ENCODE results near the gene SSH2. TPM values are rescaled to one million over a fixed set of nuclear protein-coding genes. Genes with fewer than 3 reads are reported as not detected.

Gene SSH2
- total and polyA plus RNA-seq, 2 of the 13 experiments (the other 11 are each of a cell fraction or from before 2014, with no cell fraction given), result 6.0 to 6.4 TPM

DNA sequence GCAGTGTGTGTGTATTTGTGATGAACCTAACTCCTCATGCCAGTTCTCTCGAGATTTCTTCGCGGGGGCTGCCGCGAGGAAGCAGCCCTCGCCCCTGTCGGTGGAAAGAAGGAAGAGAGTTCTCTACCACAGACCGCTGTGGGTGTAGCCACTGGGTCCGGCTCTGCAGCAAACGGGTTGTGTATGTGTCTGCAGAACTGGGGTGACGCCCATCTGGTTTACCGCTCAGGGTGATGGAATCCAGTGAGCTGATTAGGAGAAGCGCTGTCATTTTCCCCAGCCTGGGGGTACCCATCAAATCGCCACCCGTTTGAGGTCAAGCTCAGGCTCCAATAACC, 315.0 kb downstream of the SSH2 start:
- no peak overlapping the region for H3K9ac ChIP-seq (ENCODE audit: insufficient read depth, low read depth, low read length)
- ATAC-seq (no peak), FAIRE-seq (no peak), DNase-seq (ENCODE audit: low spot score) (no peak)
- H3K36me3 ChIP-seq (replicated peaks in 1 of 2; ENCODE audit: control insufficient read depth in 1 of 2, insufficient read depth in 2 of 2, low read length in 2 of 2), result no peaks in the 10 kb centered on the region
- H3K4me1 ChIP-seq (ENCODE audit: insufficient read depth, low read length), result peaks cover 54% of the 10 kb centered on the region
- H2AFZ ChIP-seq (ENCODE audit: low read length), result no peak overlapping the region
- peak overlapping the region; percentile 31 to 75 (median 41) for H3K4me3 ChIP-seq (replicated peaks in 1 of 3; ENCODE audit: insufficient read depth in 1 of 3, low read depth in 2 of 3, low read length in 3 of 3)
- POLR2A ChIA-PET, result interaction anchor here (1.0 to 1.5 kb wide), 5 partner anchors 13 to 145 kb away, joined by 3 to 9 read pairs (median 3); partner anchors contain the start of genes ABHD15 and ANKRD13B
- intact Hi-C loops (cut with micrococcal nuclease; ENCODE audit: unreplicated experiment) (no loop called here), in situ Hi-C loops (cut with HindIII; ENCODE audit: extremely low pct_ligation_motif_present, low pct_unique_long_range_greater_than_20kb) (loop anchor here (5.0 kb wide), 1 partner anchor 33 kb away; no protein-coding TSS in a partner anchor)
- peaks cover 0 to 59% of the 10 kb centered on the region in 2 experiments; a peak in 3 of 5 replicates for H3K27me3 ChIP-seq (ENCODE audit: control insufficient read depth in 1 of 2, insufficient read depth in 2 of 2, low read length in 2 of 2)
- no peaks in the 10 kb centered on the region for H3K9me3 ChIP-seq (ENCODE audit: low read length)
- CTCF ChIA-PET (ENCODE audit: low intra/inter-chr PET ratio, low total read pairs), result no interaction called here
- WGBS (ENCODE audit: low lambda C conversion rate), result 2% methylated on average over 10 of the region's 15 CpGs
- no peaks in the 10 kb centered on the region for H4K20me1 ChIP-seq (ENCODE audit: insufficient read depth, low read length)
- H3K79me2 ChIP-seq (ENCODE audit: insufficient read depth, low read length), result no peaks in the 10 kb centered on the region
- BruUV-seq (replicated peaks), result no TSS peak
- peak overlapping the region; percentile 97 for H3K4me2 ChIP-seq (ENCODE audit: low read depth, low read length)
- H3K27ac ChIP-seq (ENCODE audit: extremely low read length, insufficient read depth, low read length), result no peak overlapping the region
- TF ChIP-seq ZNF878 (CRISPR knock-in tag; IDR thresholded peaks at IDR 0.05) (no peak), SMYD3 (CRISPR knock-in tag; IDR thresholded peaks at IDR 0.05) (no peak), ZNF34 (CRISPR knock-in tag; IDR thresholded peaks at IDR 0.05; ENCODE audit: borderline replicate concordance) (no peak), PHF21A (CRISPR knock-in tag; IDR thresholded peaks at IDR 0.05) (no peak), ZSCAN31 (CRISPR knock-in tag; IDR thresholded peaks at IDR 0.05; ENCODE audit: low read depth) (no peak), ZNF546 (CRISPR knock-in tag; conservative IDR thresholded peaks at IDR 0.05) (no peak), ZNF17 (CRISPR knock-in tag; IDR thresholded peaks at IDR 0.05) (no peak), LRRFIP1 (CRISPR knock-in tag; conservative IDR thresholded peaks at IDR 0.05) (no peak), MTF2 (CRISPR knock-in tag; IDR thresholded peaks at IDR 0.05; ENCODE audit: borderline replicate concordance) (no peak), CENPX (CRISPR knock-in tag; IDR thresholded peaks at IDR 0.05) (no peak), TEAD2 (CRISPR knock-in tag; IDR thresholded peaks at IDR 0.05) (no peak), SIX1 (CRISPR knock-in tag; IDR thresholded peaks at IDR 0.05; ENCODE audit: borderline replicate concordance) (no peak), SALL2 (CRISPR knock-in tag; IDR thresholded peaks at IDR 0.05) (0 out of 2 replicates have a peak, but pooled peaks have one; percentile 23), FOXK1 (CRISPR knock-in tag; IDR thresholded peaks at IDR 0.05; ENCODE audit: borderline replicate concordance, low read depth) (no peak), ZNF816 (CRISPR knock-in tag; IDR thresholded peaks at IDR 0.05; ENCODE audit: borderline replicate concordance) (no peak), KLF12 (CRISPR knock-in tag; IDR thresholded peaks at IDR 0.05; ENCODE audit: borderline replicate concordance) (0 out of 2 replicates have a peak, but pooled peaks have one; percentile 36)
- TF ChIP-seq, protein P1, sequence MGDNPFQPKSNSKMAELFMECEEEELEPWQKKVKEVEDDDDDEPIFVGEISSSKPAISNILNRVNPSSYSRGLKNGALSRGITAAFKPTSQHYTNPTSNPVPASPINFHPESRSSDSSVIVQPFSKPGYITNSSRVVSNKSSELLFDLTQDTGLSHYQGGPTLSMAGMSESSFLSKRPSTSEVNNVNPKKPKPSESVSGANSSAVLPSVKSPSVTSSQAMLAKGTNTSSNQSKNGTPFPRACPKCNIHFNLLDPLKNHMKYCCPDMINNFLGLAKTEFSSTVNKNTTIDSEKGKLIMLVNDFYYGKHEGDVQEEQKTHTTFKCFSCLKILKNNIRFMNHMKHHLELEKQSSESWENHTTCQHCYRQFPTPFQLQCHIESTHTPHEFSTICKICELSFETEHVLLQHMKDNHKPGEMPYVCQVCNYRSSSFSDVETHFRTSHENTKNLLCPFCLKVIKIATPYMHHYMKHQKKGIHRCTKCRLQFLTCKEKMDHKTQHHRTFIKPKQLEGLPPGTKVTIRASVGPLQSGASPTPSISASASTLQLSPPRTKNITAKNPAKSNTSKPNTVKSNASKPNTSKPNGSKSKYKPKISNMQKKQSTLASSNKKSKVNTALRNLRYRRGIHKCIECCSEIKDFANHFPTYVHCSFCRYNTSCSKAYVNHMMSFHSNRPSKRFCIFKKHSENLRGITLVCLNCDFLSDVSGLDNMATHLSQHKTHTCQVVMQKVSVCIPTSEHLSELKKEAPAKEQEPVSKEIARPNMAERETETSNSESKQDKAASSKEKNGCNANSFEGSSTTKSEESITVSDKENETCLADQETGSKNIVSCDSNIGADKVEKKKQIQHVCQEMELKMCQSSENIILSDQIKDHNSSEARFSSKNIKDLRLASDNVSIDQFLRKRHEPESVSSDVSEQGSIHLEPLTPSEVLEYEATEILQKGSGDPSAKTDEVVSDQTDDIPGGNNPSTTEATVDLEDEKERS (CRISPR knock-in tag; IDR thresholded peaks at IDR 0.05), result no peak
- TF ChIP-seq, protein P2, sequence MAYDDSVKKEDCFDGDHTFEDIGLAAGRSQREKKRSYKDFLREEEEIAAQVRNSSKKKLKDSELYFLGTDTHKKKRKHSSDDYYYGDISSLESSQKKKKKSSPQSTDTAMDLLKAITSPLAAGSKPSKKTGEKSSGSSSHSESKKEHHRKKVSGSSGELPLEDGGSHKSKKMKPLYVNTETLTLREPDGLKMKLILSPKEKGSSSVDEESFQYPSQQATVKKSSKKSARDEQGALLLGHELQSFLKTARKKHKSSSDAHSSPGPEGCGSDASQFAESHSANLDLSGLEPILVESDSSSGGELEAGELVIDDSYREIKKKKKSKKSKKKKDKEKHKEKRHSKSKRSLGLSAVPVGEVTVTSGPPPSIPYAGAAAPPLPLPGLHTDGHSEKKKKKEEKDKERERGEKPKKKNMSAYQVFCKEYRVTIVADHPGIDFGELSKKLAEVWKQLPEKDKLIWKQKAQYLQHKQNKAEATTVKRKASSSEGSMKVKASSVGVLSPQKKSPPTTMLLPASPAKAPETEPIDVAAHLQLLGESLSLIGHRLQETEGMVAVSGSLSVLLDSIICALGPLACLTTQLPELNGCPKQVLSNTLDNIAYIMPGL (CRISPR knock-in tag; IDR thresholded peaks at IDR 0.05; ENCODE audit: borderline replicate concordance in 1 of 2, low read depth in 1 of 2), result 0 out of 4 replicates have a peak, but pooled peaks of 1 of the 2 experiments have one; percentile 3

Data from HepG2 (cell line).